HEK293 (cell line): ENCODE results near the gene RFC1.
"Not testable (repeated sequence)": the region's sequence is repeated elsewhere in the genome, so short reads cannot be mapped to it uniquely, and the experiment has no call there.

Experiments
- CTCF ChIA-PET: fragments of 350-600 bp; formaldehyde crosslinking; extraction: SDS; loops from one replicate; lab custom pipeline; 2021; ENCODE audit warnings: antibody characterized with exemption; lab: Yijun Ruan, JAX
- POLR2A ChIA-PET: fragments of 300-600 bp; formaldehyde crosslinking; extraction: SDS; loops from one replicate; lab custom pipeline; 2020; ENCODE audit warnings: antibody characterized with exemption, inconsistent platforms; lab: Yijun Ruan, JAX
- H3K27ac ChIP-seq: fragments of 200-500 bp; sonication (Bioruptor generic); 2 replicates; pipeline ENCODE4 v1.5.1; 2014; ENCODE audit warnings: low read depth, low read length, control low read depth, inconsistent platforms; ENCODE audit errors: extremely low read depth
- H3K36me3 ChIP-seq, 2 experiments: fragments of 200-500 bp in 1 of 2; sonication (Bioruptor generic) in 1 of 2; 1 replicate in 1 of 2; 2 replicates in 1 of 2; pipeline ENCODE4 v1.5.1; 2014 to 2017; ENCODE audit warnings: inconsistent platforms in 2 of 2, low read length in 2 of 2; ENCODE audit not compliant: control insufficient read depth in 2 of 2, insufficient read depth in 1 of 2
- H3K4me1 ChIP-seq: fragments of 200-500 bp; sonication (Bioruptor generic); 2 replicates; pipeline ENCODE4 v1.5.1; 2014; ENCODE audit warnings: mild to moderate bottlenecking, low read length, inconsistent platforms; ENCODE audit not compliant: control insufficient read depth, insufficient read depth
- H3K4me3 ChIP-seq: 2 replicates; pipeline ENCODE4 v1.5.1; 2011; ENCODE audit warnings: low read depth, mild to moderate bottlenecking, control low read depth, low read length, moderate library complexity
- H3K9me3 ChIP-seq: fragments of 200-500 bp; sonication (Bioruptor generic); 2 replicates; pipeline ENCODE4 v1.5.1; 2014; ENCODE audit warnings: low read depth, low read length, inconsistent platforms; ENCODE audit not compliant: control insufficient read depth, insufficient read depth
- BCL11A ChIP-seq: fragments of 450-650 bp; formaldehyde crosslinking; IDR thresholded peaks from 2 replicates; pipeline ENCODE4 v1.5.1; 2016; ENCODE audit warnings: low read depth, missing biosample characterization, missing genetic modification characterization
- CTCF ChIP-seq: fragments of 450-650 bp; formaldehyde crosslinking; IDR thresholded peaks from 2 replicates; pipeline ENCODE4 v1.5.1; 2016; ENCODE audit warnings: missing biosample characterization, missing genetic modification characterization
- GLI2 ChIP-seq: fragments of 450-650 bp; formaldehyde crosslinking; IDR thresholded peaks from 2 replicates; pipeline ENCODE4; 2017; ENCODE audit warnings: missing biosample characterization, missing genetic modification characterization, low read depth, borderline replicate concordance
- HOXA7 ChIP-seq: sonication (generic); formaldehyde crosslinking; IDR thresholded peaks from 2 replicates; pipeline ENCODE4 v1.8.1; 2022; ENCODE audit warnings: missing genetic modification reagents, borderline replicate concordance
- IKZF3 ChIP-seq: fragments of 450-650 bp; IDR thresholded peaks from 2 replicates; pipeline ENCODE4 v1.5.0; 2018; ENCODE audit warnings: missing biosample characterization, mild to moderate bottlenecking, missing genetic modification characterization, moderate library complexity
- KLF8 ChIP-seq: fragments of 450-650 bp; formaldehyde crosslinking; IDR thresholded peaks from 2 replicates; pipeline ENCODE4 v1.5.1; 2016; ENCODE audit warnings: missing biosample characterization, missing genetic modification characterization
- MZF1 ChIP-seq: fragments of 450-650 bp; formaldehyde crosslinking; IDR thresholded peaks from 2 replicates; pipeline ENCODE4 v1.5.1; 2017; ENCODE audit warnings: missing biosample characterization, missing genetic modification characterization, borderline replicate concordance
- RBAK ChIP-seq: fragments of 450-650 bp; formaldehyde crosslinking; IDR thresholded peaks from 2 replicates; pipeline ENCODE4 v1.5.1; 2016; ENCODE audit warnings: missing biosample characterization, missing genetic modification characterization
- SETDB1 ChIP-seq: IDR thresholded peaks from one replicate; pipeline ENCODE4 v1.6.1; 2017; ENCODE audit warnings: mild to moderate bottlenecking, low read length, moderate library complexity, mixed read lengths; ENCODE audit not compliant: insufficient read length
- TCF7L2 ChIP-seq: IDR thresholded peaks from 2 replicates; pipeline ENCODE4 v1.6.1; 2011; ENCODE audit warnings: low read depth, mild to moderate bottlenecking, inconsistent platforms, low read length, moderate library complexity, borderline replicate concordance
- ZBTB8A ChIP-seq: fragments of 450-650 bp; formaldehyde crosslinking; IDR thresholded peaks from 2 replicates; pipeline ENCODE4 v1.5.1; 2016; ENCODE audit warnings: missing biosample characterization, missing genetic modification characterization
- ZIC2 ChIP-seq: fragments of 450-650 bp; formaldehyde crosslinking; IDR thresholded peaks from 2 replicates; pipeline ENCODE4 v1.5.1; 2016; ENCODE audit warnings: missing biosample characterization, missing genetic modification characterization
- ZNF133 ChIP-seq: fragments of 450-650 bp; formaldehyde crosslinking; IDR thresholded peaks from 2 replicates; pipeline ENCODE4 v1.5.1; 2016; ENCODE audit warnings: missing biosample characterization, missing genetic modification characterization
- ZNF202 ChIP-seq: fragments of 450-650 bp; formaldehyde crosslinking; IDR thresholded peaks from 2 replicates; pipeline ENCODE4 v1.5.1; 2016; ENCODE audit warnings: missing biosample characterization, missing genetic modification characterization, borderline replicate concordance
- ZNF248 ChIP-seq: fragments of 450-650 bp; formaldehyde crosslinking; IDR thresholded peaks from 2 replicates; pipeline ENCODE4 v1.5.1; 2017; ENCODE audit warnings: missing biosample characterization, missing genetic modification characterization
- ZNF292 ChIP-seq: fragments of 450-650 bp; formaldehyde crosslinking; IDR thresholded peaks from 2 replicates; pipeline ENCODE4 v1.5.1; 2016; ENCODE audit warnings: low read depth, missing biosample characterization, missing genetic modification characterization, borderline replicate concordance
- ZNF335 ChIP-seq: fragments of 450-650 bp; formaldehyde crosslinking; conservative IDR thresholded peaks from 2 replicates; pipeline ENCODE4 v1.5.1; 2016; ENCODE audit warnings: missing biosample characterization, missing genetic modification characterization
- ZNF501 ChIP-seq: fragments of 450-650 bp; formaldehyde crosslinking; IDR thresholded peaks from 2 replicates; pipeline ENCODE4 v1.5.1; 2016; ENCODE audit warnings: missing biosample characterization, missing genetic modification characterization
- ZNF549 ChIP-seq: fragments of 450-650 bp; IDR thresholded peaks from 2 replicates; pipeline ENCODE4 v1.5.1; 2018; ENCODE audit warnings: missing biosample characterization, missing genetic modification characterization, mild to moderate bottlenecking, inconsistent platforms, moderate library complexity
- ZNF664 ChIP-seq: fragments of 450-650 bp; formaldehyde crosslinking; IDR thresholded peaks from 2 replicates; pipeline ENCODE4 v1.5.1; 2016; ENCODE audit warnings: missing biosample characterization, missing genetic modification characterization
- ZNF670 ChIP-seq: fragments of 450-650 bp; formaldehyde crosslinking; IDR thresholded peaks from 2 replicates; pipeline ENCODE4 v1.5.1; 2016; ENCODE audit warnings: missing biosample characterization, missing genetic modification characterization, low read depth
- ZNF677 ChIP-seq: fragments of 450-650 bp; IDR thresholded peaks from 2 replicates; pipeline ENCODE4 v1.5.0; 2018; ENCODE audit warnings: missing biosample characterization, mild to moderate bottlenecking, missing genetic modification characterization, moderate library complexity
- ZNF747 ChIP-seq: fragments of 450-650 bp; formaldehyde crosslinking; IDR thresholded peaks from 2 replicates; pipeline ENCODE4 v1.5.1; 2016; ENCODE audit warnings: missing biosample characterization, missing genetic modification characterization
- ZNF792 ChIP-seq: fragments of 450-650 bp; formaldehyde crosslinking; IDR thresholded peaks from 2 replicates; pipeline ENCODE4 v1.5.1; 2016; ENCODE audit warnings: missing biosample characterization, missing genetic modification characterization
- ZSCAN5A ChIP-seq: fragments of 450-650 bp; formaldehyde crosslinking; IDR thresholded peaks from 2 replicates; pipeline ENCODE4 v1.5.1; 2016; ENCODE audit warnings: missing biosample characterization, missing genetic modification characterization
- TF ChIP-seq, protein P1 (sequence below): fragments of 450-650 bp; formaldehyde crosslinking; IDR thresholded peaks from 2 replicates; pipeline ENCODE4 v1.5.1; 2017; ENCODE audit warnings: missing biosample characterization, missing genetic modification characterization
- TF ChIP-seq, protein P2 (sequence below): fragments of 450-650 bp; formaldehyde crosslinking; IDR thresholded peaks from 2 replicates; pipeline ENCODE4 v1.5.1; 2017; ENCODE audit warnings: missing biosample characterization, missing genetic modification characterization

RFC1 gene

GRCh38 chr4:39279416-39279815, 86.7 kb downstream of the RFC1 start (continued):
- no peak for TF ChIP-seq GLI2 (tag by site-specific recombination)
- no peak for TF ChIP-seq ZNF549
- no peak for TF ChIP-seq ZIC2 (tag by site-specific recombination)

GRCh38 chr4:39278476-39278875, 87.7 kb downstream of the RFC1 start:
- Histone ChIP-seq H3K27ac (no peak overlapping the region), H3K4me1 (no peaks in the 10 kb centered on the region), H3K9me3 (no peaks in the 10 kb centered on the region), H3K4me3 (no peak overlapping the region), H3K36me3 (peaks cover 0 to 59% of the 10 kb centered on the region in 2 experiments; a peak in 1 of 3 replicates)
- ChIA-PET POLR2A (no interaction called here), CTCF (no interaction called here)
- TF ChIP-seq ZNF292 (tag by site-specific recombination) = no peak
- TF ChIP-seq IKZF3 (tag by site-specific recombination) = no peak
- TF ChIP-seq, protein P1, sequence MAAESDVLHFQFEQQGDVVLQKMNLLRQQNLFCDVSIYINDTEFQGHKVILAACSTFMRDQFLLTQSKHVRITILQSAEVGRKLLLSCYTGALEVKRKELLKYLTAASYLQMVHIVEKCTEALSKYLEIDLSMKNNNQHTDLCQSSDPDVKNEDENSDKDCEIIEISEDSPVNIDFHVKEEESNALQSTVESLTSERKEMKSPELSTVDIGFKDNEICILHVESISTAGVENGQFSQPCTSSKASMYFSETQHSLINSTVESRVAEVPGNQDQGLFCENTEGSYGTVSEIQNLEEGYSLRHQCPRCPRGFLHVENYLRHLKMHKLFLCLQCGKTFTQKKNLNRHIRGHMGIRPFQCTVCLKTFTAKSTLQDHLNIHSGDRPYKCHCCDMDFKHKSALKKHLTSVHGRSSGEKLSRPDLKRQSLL (tag by site-specific recombination) = no peak
- no peak for TF ChIP-seq MZF1
- TF ChIP-seq CTCF (tag by site-specific recombination) = no peak
- no peak for TF ChIP-seq ZBTB8A (tag by site-specific recombination)
- TF ChIP-seq ZNF202 (tag by site-specific recombination) = no peak
- TF ChIP-seq KLF8 = no peak
- TF ChIP-seq ZSCAN5A (tag by site-specific recombination) = no peak
- TF ChIP-seq ZNF335 (tag by site-specific recombination) = no peak
- no peak for TF ChIP-seq ZNF670 (tag by site-specific recombination)
- TF ChIP-seq HOXA7 (CRISPR knock-in tag) = no peak
- no peak for TF ChIP-seq ZNF792 (tag by site-specific recombination)
- no peak for TF ChIP-seq ZNF664 (tag by site-specific recombination)
- TF ChIP-seq ZNF133 (tag by site-specific recombination) = no peak

DNA sequence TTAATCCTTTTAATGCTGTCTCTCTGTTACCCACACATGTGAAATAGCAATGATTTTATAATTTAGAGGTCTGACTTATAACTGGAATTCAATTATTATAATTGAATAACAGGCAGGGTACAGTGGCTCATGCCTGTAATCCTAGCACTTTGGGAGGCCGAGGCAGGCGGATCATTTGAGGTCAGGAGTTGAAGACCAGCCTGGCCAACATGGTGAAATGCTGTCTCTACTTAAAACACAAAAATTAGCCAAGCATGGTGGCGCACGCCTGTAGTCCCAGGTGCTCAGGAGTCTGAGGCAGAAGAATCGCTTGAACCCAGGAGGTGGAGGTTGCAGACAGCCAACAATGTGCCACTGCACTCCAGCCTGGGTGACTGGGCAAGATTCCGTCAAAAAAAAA, 88.5 kb downstream of the RFC1 start:
- peaks cover 0 to 64% of the 10 kb centered on the region in 2 experiments; a peak in 1 of 3 replicates for H3K36me3 ChIP-seq
- H3K4me3 ChIP-seq, H3K9me3 ChIP-seq, H3K4me1 ChIP-seq, CTCF ChIA-PET, H3K27ac ChIP-seq, POLR2A ChIA-PET: not testable (repeated sequence)

DNA sequence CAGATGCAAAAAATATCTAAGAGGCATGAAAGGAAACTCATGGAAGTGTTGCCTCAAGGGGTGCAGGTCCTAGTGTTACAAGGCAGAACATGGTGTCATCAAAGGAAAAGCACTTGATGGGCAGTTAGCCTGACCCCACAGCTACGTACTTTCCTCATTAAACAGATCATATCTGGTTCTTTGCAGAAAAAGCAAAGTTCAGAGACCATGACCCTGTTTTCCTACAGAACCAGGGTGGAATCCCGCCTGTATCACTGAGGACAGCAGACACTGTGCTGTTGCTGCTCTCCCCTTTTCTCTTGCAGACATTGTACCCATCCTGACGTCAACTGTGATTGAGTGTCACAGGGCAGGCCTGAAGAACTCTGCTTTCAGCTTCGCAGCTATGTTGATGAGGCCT, 91.7 kb downstream of the RFC1 start:
- H3K27ac ChIP-seq = no peak overlapping the region
- peaks cover 0 to 73% of the 10 kb centered on the region in 2 experiments; a peak in 1 of 3 replicates for H3K36me3 ChIP-seq
- no peaks in the 10 kb centered on the region for H3K4me1 ChIP-seq
- ChIA-PET POLR2A (no interaction called here), CTCF (no interaction called here)
- H3K9me3 ChIP-seq = no peaks in the 10 kb centered on the region
- H3K4me3 ChIP-seq = no peak overlapping the region
- TF ChIP-seq ZNF747 (no peak), SETDB1 (no peak), ZNF248 (tag by site-specific recombination) (no peak), TCF7L2 (no peak), BCL11A (tag by site-specific recombination) (no peak), ZNF501 (tag by site-specific recombination) (no peak), RBAK (tag by site-specific recombination) (no peak), ZNF677 (tag by site-specific recombination) (no peak)
- TF ChIP-seq, protein P2, sequence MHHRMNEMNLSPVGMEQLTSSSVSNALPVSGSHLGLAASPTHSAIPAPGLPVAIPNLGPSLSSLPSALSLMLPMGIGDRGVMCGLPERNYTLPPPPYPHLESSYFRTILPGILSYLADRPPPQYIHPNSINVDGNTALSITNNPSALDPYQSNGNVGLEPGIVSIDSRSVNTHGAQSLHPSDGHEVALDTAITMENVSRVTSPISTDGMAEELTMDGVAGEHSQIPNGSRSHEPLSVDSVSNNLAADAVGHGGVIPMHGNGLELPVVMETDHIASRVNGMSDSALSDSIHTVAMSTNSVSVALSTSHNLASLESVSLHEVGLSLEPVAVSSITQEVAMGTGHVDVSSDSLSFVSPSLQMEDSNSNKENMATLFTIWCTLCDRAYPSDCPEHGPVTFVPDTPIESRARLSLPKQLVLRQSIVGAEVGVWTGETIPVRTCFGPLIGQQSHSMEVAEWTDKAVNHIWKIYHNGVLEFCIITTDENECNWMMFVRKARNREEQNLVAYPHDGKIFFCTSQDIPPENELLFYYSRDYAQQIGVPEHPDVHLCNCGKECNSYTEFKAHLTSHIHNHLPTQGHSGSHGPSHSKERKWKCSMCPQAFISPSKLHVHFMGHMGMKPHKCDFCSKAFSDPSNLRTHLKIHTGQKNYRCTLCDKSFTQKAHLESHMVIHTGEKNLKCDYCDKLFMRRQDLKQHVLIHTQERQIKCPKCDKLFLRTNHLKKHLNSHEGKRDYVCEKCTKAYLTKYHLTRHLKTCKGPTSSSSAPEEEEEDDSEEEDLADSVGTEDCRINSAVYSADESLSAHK (tag by site-specific recombination) = no peak
